Daoy (cell line): ENCODE measurements around the gene OOSP3. TPM values are rescaled to one million over a fixed set of nuclear protein-coding genes. Genes with fewer than 3 reads are reported as not detected.
"Not testable (repeated sequence)": the region's sequence is repeated elsewhere in the genome, so short reads cannot be mapped to it uniquely, and the experiment has no call there.

ENCODE experiments used
- DNase-seq: peaks from one replicate; pipeline ENCODE4 v3.0.0-alpha.2; 2015; ENCODE audit warnings: low read depth
- total RNA-seq: library from RNA; depleted of rRNA; stranded (reverse); fragments of >200 nt; shearing (Covaris generic); gene quantifications from 2 replicates; pipeline ENCODE4 v1.2.3, GENCODE V29; 2014

OOSP3 gene
- total RNA-seq, 1 experiment from 2014 or later: not detected

DNA sequence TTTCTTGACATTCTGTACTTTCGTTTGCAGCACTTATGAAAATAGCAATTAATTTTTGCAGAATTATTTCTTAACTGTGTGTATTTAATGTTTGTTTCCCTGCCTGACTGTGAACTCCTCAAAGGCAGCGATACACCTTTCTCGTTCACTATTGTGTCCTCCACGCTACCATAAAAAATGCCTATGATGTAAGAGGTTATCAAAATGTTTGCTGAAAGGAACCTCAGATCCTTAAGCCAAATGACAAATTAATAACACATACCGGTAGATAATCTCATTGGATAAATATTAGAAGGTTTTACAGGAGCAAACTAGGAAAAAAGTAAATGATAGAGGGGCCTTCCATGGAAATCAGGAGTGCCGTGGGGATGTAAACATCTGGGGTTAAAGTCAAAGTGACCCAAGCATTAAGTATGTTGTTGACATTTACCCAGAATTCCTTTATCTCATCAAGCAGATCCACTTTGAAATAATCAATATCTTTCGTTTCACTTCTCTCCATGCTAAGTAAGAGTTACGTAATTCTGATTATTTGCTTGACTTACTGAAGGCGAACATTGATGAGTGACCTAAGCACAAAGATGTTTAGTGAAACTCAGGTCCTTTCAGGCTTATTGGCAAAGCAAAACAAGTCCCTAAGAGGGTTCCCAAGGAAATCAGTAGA, 2.6 kb upstream of the OOSP3 start:
- no peak for DNase-seq

- DNase-seq: no peak
These were observed 1.3 kb upstream of the OOSP3 start for GRCh38 chr11:59877325-59877724.

DNA sequence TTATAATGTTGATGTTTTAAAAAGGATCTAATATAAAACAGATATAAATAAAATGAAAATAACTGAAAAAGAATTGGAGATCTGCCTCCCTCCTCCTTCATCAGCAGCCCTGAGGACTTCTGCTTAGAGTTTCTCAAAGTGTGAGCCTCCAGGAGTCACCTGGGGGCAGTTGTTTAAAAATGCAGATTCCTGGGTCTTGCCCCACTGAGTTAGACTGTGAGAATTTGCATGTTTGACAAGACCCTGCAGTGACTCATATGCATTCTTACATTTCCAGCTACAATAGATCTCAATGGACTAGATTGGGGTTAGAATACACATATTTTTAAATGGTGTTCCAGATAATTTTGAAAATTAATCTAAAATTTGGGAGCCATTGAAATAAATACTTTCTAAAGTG, 798 bp upstream of the OOSP3 start:
- no peak for DNase-seq

GRCh38 chr11:59879567-59879966, 985 bp downstream of the OOSP3 start:
- no peak for DNase-seq

DNA sequence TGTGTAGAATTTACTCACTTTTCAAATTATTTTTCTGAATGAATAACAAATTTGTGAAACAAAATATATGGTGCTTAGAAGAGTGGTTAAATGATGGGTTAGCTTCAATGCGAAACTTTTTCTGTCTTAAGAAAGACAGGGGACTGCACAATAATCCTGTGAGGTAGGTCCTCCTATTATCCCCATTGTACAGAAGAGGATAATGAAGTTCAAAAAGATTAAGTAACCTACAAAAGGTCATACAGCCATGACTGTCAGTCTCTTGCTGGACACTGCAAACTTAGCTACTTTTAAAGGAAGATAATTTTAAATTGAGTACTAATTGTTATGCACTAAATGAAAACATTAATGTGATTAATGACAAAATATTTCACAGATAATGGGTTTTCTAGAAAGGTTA, 5.0 kb downstream of the OOSP3 start:
- no peak for DNase-seq

DNA sequence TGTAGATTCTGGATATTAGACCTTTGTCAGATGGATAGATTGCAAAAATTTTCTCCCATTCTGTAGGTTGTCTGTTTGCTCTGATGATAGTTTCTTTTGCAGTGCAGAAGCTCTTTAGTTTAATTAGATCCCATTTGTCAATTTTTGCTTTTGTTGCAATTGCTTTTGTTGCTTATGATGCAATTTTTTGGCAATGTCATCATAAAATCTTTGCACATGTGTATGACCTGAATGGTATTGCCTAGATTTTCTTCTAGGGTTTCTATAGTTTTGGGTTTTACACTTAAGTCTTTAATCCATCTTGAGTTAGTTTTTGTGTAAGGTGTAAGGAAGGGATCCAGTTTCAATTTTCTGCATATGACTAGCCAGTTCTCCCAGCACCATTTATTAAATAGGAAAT, 8.6 kb downstream of the OOSP3 start:
- not testable (repeated sequence) for DNase-seq

DNA sequence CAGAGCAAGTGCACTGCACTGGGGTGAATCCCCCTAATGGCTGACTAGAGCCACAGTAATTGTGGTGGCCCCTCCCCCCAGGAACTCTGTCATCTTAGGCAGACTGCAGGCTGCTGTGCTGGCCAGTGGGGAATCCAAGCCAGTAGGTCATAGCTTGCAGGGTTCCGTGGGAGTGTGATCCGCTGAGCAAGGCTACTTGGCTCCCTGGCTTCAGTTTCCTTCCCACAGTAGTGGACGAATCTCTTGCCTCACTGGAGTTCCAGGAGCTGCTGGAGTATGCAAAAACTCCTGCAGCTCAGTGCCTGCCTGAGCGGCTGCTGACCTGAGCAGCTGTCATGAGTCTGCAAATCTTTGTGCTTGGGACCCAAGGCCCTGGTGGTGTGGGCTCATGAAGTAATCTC, 13.2 kb downstream of the OOSP3 start:
- DNase-seq: peak; percentile 11

GRCh38 chr11:59894616-59895015, 16.0 kb downstream of the OOSP3 start:
- DNase-seq: no peak

DNA sequence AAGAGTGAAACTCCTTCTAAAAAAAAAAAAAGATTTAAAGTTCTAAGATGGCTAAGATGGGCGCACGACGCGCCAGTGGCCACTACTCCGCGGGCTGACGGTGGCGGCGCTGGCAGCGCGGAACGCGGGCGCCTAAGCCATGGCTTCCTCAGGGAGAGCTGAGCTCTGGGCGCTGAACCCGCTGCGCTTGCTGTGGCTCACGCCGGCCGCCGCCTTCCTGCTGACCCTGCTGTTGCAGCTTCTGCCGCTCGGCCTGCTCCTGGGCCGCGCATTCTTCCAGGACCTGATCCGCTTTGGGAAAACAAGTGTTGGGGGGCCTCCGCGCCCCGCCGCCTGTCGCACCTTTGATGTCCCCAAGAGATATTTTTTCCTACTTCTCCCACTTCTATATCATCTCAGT, 19.5 kb downstream of the OOSP3 start:
- DNase-seq: no peak

DNA sequence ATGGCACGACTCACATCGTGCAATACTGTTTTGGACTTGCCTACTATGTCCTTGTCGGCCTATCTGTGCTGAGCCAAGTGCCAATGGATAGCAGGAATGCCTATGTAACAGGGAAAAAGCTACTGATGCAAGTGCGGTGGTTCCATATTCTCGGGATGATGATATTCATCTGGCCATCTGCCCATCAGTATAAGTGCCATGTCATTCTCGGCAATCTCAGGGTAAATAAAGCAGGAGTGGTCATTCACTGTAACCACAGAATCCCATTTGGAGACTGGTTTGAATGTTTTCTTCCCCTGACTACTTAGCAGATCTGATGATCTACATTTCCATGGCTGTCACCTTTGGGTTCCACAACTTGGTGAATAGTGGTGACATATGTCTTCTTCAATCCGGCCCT, 20.1 kb downstream of the OOSP3 start:
- DNase-seq: peak; percentile 65

GRCh38 chr11:59899532-59899931, 20.9 kb downstream of the OOSP3 start:
- DNase-seq: peak; percentile 66

- no peak for DNase-seq
These were observed 22.0 kb downstream of the OOSP3 start for GRCh38 chr11:59900366-59901126.

- DNase-seq: peak; percentile 88
These were observed 22.7 kb downstream of the OOSP3 start for GRCh38 chr11:59901306-59901705.

- not testable (repeated sequence) for DNase-seq
These were observed 25.0 kb downstream of the OOSP3 start for GRCh38 chr11:59903569-59903968.

DNA sequence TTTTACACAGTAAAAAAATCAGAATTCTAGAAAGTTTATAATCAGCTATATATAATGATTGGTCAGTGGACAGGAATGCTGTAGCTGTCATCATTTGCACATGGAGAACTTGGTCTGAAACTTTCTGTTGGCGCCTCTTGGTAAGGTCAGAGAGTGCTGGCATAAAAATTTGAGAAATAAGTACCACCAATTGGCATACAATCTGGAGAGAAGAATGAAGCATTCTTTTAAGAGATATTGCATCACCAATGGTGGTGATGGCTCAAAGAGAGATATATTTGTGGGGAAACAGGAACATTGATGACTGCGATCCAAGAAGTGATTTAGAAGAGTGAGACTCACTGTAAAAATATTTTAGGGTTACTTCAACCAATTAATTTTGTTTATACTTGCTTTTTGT, 39.9 kb downstream of the OOSP3 start:
- no peak for DNase-seq

GRCh38 chr11:59918987-59919589, 40.5 kb downstream of the OOSP3 start:
- DNase-seq: peak; percentile 49

DNA sequence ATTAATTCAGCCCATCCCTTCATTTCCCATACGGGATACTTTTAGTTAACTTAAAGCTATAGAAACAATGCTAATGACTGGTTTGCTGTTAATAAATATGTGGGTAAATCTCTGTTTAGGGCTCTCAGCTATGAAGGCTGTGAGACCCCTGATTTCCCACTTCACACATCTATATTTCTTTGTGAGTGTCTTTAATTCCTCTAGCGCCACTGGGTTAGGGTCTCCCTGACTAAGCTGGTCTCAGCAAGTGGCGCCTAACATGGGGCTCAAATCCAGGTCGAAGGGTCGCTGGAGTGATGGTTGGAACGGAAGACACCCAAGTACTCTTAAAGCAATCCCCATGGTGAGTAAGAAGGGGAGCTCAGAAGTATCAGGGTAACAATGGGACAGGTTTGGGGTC, 45.2 kb downstream of the OOSP3 start:
- no peak for DNase-seq

DNA sequence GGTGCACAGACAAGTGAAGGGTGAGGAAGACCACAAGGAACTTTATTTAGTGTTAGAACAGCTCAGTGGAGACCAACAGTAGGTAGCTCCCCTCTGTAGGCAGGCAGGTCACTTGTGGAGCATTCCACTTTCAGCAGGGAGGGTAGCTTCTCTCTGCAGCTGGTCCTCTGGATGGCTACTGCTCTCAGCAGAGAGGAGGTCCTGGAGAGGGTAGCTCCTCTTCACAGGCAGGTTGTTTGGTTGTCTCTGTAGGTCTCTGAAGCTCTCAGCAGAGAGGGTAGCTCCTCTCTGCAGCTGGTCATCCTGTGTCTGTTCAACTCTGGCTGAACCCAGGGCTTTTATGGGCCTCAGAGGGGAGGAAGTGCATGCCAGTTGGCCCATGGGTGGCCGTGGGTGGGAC, 53.1 kb downstream of the OOSP3 start:
- DNase-seq: no peak

GRCh38 chr11:59938132-59938531, 59.5 kb downstream of the OOSP3 start, which contains the start of gene OOSP1:
TSS of gene OOSP1 (plus strand) at chr11:59938432. CDS start at chr11:59938455, 23 bp downstream.
- DNase-seq: no peak

GRCh38 chr11:59938718-59939117, 60.1 kb downstream of the OOSP3 start:
- DNase-seq: no peak

DNA sequence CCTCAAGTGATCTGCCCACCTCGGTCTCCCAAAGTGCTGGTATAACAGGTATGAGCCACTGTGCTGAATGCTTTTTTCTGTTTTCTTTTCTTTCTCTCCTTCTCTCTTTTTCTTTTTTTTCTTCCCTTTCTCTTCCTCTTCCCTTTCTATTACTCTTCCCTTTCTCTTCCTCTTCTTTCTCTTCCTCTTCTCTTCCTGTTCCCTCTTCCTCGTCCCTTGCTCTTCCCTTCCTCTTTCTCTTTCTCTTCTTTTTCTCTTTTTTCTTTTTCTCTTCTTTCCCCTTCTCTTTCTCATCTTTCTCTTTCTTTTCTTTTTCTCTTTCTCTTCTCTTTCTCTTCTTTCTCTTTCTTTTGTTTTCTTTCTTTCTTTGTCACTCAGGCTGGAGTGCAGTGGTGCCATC, 60.9 kb downstream of the OOSP3 start:
- DNase-seq: no peak

DNA sequence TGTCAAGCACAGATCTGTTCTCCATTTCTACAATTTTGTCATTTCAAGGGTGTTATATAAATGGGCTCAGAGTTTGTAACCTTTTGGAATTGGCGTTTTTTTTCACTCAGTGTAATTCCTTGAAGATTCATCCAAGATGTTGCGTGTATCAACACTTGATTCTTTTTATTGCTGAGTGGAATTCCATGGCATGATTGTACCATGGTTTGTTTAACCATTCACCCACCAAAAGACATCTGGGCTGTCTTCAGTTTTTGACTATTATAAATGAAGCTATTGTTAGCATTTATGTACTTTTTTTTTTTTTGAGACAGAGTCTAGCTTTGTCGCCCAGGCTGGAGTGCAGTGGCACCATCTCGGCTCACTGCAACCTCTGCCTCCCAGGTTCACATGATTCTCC, 62.5 kb downstream of the OOSP3 start:
- DNase-seq: no peak
